ENCODE results near the gene SPSB2.

Gene SPSB2

DNA sequence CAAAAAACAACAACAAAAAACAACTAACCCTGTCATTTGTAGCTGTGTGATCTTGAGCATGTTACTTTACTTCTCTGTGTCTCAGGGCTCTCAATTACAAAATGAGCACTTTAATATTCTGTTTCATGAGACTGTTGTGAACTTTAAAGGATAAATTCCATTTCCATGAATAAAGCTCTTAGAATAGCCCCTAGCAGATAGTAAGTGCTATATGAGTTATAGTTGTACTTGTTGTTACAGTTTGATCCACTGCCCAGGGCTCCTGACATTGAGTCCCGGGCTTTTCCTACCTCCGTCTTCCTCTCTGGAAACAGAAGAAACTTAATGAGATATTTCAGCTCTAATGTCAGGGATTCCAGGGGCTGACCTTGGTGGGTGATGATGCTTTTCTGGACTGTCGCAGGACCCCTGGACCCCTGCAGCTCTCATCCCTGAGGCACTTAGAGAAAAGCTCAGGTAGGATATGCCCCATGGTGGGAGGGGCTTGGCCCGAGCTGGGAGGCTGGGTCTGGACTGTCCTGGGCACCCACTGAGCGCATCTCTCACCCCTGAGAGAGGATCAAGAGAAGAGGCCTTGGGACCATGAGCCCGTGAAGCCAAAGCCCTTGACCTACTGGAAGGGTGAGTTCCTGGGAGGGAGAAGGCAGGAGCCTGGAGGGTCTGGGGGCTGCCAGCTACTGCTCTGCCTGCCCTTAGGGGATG, 39.8 kb downstream of the SPSB2 start:
- Histone ChIP-seq H3K4me3 (ENCODE audit: low read depth in 1 of 2, low read length in 2 of 2) (no peak overlapping the region), H3K27ac (ENCODE audit: low read depth, low read length) (no peak overlapping the region), H3K36me3 (ENCODE audit: insufficient read depth, low read length) (peaks cover 31% of the 10 kb centered on the region), H3K4me1 (ENCODE audit: insufficient read depth, low read length) (peaks cover 7% of the 10 kb centered on the region), H3K9me3 (ENCODE audit: low read length) (no peaks in the 10 kb centered on the region), H3K9ac (ENCODE audit: low read length) (no peak overlapping the region), H3K27me3 (ENCODE audit: control insufficient read depth in 1 of 2, insufficient read depth in 2 of 2, low read length in 2 of 2) (no peaks in the 10 kb centered on the region)

DNA sequence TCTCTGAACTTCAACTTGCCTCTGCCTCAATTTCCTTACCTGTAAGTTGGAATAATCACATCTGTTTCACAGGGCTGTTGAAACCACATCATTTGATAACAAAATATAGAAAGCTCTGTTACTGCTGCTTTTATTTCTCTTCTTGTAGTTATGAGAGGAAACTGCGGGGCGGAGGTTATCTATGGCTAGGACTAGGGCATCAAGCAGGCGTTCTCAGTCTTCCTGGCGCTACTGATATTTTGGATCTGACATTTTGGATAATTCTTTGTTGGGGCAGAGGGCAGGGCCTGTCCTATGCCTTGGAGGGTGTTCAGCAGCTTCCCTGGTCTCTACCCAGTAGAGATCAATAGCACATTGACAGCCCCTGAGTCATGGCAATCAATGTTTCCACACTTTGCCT, 41.0 kb downstream of the SPSB2 start:
- no peak overlapping the region for H3K9ac ChIP-seq (ENCODE audit: low read length)
- peaks cover 22% of the 10 kb centered on the region for H3K36me3 ChIP-seq (ENCODE audit: insufficient read depth, low read length)
- no peaks in the 10 kb centered on the region for H3K9me3 ChIP-seq (ENCODE audit: low read length)
- no peak overlapping the region for H3K27ac ChIP-seq (ENCODE audit: low read depth, low read length)
- peaks cover 13% of the 10 kb centered on the region for H3K4me1 ChIP-seq (ENCODE audit: insufficient read depth, low read length)
- no peak overlapping the region for H3K4me3 ChIP-seq (ENCODE audit: low read depth in 1 of 2, low read length in 2 of 2)
- no peaks in the 10 kb centered on the region for H3K27me3 ChIP-seq (ENCODE audit: control insufficient read depth in 1 of 2, insufficient read depth in 2 of 2, low read length in 2 of 2)

DNA sequence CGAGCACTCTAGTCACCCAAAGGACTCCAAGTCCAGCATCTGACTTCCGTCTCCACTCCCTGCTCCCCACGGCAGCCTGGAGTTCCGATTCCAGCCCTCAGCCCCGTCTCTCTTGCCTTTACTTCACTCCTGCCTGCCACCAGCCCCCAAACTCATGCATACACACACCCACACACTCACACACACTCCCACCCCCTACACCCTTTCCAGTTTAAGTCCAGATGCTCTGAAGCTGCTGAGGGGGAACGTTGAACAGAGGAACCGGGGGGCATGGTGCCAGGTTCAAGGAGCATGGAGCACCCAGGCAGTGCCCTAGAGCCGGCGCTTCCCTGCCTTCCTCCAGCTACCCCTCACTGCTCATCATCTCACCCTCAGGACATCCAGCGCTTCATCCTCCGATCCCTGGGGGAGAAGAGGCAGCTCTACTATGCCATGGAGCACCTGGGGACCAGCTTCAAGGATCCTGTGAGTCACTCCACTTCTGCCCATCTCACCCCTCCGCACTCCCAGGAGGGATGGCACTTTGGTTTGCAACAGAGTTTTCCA, 41.6 kb downstream of the SPSB2 start:
- Histone ChIP-seq H3K9ac (ENCODE audit: low read length) (no peak overlapping the region), H3K4me3 (ENCODE audit: low read depth in 1 of 2, low read length in 2 of 2) (no peak overlapping the region), H3K27me3 (ENCODE audit: control insufficient read depth in 1 of 2, insufficient read depth in 2 of 2, low read length in 2 of 2) (no peaks in the 10 kb centered on the region), H3K9me3 (ENCODE audit: low read length) (no peaks in the 10 kb centered on the region), H3K27ac (ENCODE audit: low read depth, low read length) (no peak overlapping the region), H3K4me1 (ENCODE audit: insufficient read depth, low read length) (peaks cover 18% of the 10 kb centered on the region), H3K36me3 (ENCODE audit: insufficient read depth, low read length) (peaks cover 19% of the 10 kb centered on the region)

DNA sequence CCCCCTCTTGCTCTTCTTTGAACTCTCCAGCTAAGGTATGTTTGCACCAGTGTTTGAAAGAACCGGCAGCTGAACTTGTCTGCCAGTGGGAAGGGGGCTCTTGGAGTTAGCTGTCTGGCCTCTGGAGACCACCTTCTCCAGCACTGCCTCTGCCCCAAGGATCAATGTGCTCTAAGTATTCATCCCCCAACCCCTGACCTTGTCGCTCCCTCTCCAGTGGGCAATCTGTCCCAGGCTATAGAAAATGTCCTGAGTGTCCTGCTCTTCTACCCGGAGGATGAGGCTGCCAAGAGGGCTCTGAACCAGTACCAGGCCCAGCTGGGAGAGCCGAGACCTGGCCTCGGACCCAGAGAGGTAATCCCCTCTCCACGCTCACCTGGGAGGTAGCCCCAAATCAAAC, 42.1 kb downstream of the SPSB2 start:
- Histone ChIP-seq H3K36me3 (ENCODE audit: insufficient read depth, low read length) (peaks cover 15% of the 10 kb centered on the region), H3K4me3 (ENCODE audit: low read depth in 1 of 2, low read length in 2 of 2) (no peak overlapping the region), H3K9ac (ENCODE audit: low read length) (no peak overlapping the region), H3K27ac (ENCODE audit: low read depth, low read length) (no peak overlapping the region), H3K4me1 (ENCODE audit: insufficient read depth, low read length) (peaks cover 18% of the 10 kb centered on the region), H3K27me3 (ENCODE audit: control insufficient read depth in 1 of 2, insufficient read depth in 2 of 2, low read length in 2 of 2) (no peaks in the 10 kb centered on the region), H3K9me3 (ENCODE audit: low read length) (no peaks in the 10 kb centered on the region)

DNA sequence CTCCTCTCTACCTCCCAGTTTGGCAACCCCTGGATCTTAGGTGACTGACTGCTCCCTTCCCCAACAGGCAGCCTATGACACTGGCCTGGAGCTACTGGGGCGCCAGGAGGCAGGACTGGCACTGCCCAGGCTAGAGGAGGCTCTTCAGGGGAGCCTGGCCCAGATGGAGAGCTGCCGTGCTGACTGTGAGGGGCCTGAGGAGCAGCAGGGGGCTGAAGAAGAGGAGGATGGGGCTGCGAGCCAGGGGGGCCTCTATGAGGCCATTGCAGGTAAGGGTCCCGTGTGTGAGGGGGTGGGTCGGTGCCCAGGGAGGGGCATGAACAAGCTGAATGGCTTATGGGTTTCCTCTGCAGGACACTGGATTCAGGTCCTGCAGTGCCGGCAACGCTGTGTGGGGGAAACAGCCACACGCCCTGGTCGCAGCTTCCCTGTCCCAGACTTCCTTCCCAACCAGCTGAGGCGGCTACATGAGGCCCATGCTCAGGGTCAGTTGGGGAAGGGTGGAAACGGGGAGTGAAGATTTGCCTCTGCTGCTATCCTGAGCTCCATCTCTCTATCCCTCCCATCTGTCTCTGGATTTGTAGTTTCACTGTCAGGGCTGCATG, 42.7 kb downstream of the SPSB2 start:
- H3K9ac ChIP-seq (ENCODE audit: low read length) = no peak overlapping the region
- no peaks in the 10 kb centered on the region for H3K27me3 ChIP-seq (ENCODE audit: control insufficient read depth in 1 of 2, insufficient read depth in 2 of 2, low read length in 2 of 2)
- peaks cover 15% of the 10 kb centered on the region for H3K36me3 ChIP-seq (ENCODE audit: insufficient read depth, low read length)
- peaks cover 23% of the 10 kb centered on the region for H3K4me1 ChIP-seq (ENCODE audit: insufficient read depth, low read length)
- H3K4me3 ChIP-seq (ENCODE audit: low read depth in 1 of 2, low read length in 2 of 2) = no peak overlapping the region
- H3K27ac ChIP-seq (ENCODE audit: low read depth, low read length) = no peak overlapping the region
- no peaks in the 10 kb centered on the region for H3K9me3 ChIP-seq (ENCODE audit: low read length)

DNA sequence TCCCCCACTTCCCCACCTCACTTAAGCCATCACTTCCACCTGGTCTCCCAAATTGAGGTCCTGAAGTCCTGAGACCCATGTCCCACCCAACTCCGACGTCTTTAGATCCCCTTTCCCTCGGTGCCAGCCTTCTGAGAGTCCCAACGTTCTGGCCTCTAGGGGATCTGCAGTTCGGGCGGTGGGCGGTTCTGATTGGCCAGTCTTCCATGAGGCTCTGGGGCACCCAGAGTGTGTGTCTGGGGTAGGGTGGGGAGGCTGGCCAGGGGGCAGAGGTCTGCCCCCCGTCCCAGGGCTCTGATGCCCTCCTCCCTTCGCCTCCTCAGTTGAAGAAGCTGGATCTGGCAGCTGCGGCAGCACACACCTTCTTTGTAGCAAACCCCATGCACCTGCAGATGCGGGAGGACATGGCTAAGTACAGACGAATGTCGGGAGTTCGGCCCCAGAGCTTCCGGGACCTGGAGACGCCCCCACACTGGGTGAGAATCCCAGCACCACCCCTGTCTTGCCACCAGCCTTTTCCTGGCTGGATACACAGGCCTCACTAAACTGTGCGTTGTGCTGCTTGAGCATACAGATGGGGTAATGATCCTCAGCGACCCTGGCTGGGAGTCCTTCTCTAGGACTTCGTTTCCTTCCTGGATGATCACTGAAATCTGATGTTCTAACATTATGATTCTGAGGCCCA, 43.4 kb downstream of the SPSB2 start:
- peak overlapping the region; percentile 84 to 87 for H3K4me3 ChIP-seq (ENCODE audit: low read depth in 1 of 2, low read length in 2 of 2)
- H3K9me3 ChIP-seq (ENCODE audit: low read length) = no peaks in the 10 kb centered on the region
- H3K27ac ChIP-seq (ENCODE audit: low read depth, low read length) = peak overlapping the region; percentile 85
- peaks cover 15% of the 10 kb centered on the region for H3K36me3 ChIP-seq (ENCODE audit: insufficient read depth, low read length)
- H3K27me3 ChIP-seq (ENCODE audit: control insufficient read depth in 1 of 2, insufficient read depth in 2 of 2, low read length in 2 of 2) = no peaks in the 10 kb centered on the region
- H3K4me1 ChIP-seq (ENCODE audit: insufficient read depth, low read length) = peaks cover 29% of the 10 kb centered on the region
- H3K9ac ChIP-seq (ENCODE audit: low read length) = peak overlapping the region; percentile 76

DNA sequence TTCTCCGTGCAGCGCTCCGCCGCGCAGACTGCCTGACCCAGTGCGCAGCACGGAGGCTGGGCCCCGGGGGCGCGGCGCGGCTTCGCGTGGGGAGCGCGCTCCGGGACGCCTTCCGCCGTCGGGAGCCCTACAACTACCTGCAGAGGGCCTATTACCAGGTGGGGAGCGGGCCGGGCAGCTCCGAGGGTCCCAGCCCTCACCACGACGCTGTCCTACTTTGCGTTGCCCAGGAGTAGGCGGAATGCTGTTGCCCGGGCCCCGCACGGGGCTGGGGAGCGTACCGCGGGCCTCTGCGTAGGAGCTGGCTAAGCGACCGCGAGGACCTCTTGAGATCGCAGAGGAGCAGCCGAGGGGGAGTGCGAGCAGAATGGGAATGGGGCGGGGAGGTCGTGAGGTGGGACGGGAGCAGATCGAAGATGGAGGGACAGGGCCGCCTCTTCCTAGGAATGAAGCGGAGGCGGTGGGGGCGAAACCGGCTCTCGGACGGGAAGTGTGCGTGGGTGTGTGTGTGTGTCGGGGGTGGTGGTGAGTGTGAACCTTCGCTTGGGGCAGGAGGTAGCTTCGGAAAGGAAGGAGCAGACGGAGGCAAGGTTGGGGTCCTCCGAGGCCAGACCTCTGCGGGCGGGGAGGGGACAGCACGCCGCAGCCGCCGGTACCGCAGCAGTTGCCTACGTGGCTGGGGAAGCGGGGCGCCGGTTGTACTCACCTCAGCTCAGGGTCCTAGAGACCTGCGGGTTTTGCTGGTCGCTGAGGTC, 44.1 kb downstream of the SPSB2 start:
- Histone ChIP-seq H3K4me3 (ENCODE audit: low read depth in 1 of 2, low read length in 2 of 2) (peak overlapping the region; percentile 84 to 87), H3K27ac (ENCODE audit: low read depth, low read length) (peak overlapping the region; percentile 85), H3K9me3 (ENCODE audit: low read length) (no peaks in the 10 kb centered on the region), H3K36me3 (ENCODE audit: insufficient read depth, low read length) (peaks cover 15% of the 10 kb centered on the region), H3K27me3 (ENCODE audit: control insufficient read depth in 1 of 2, insufficient read depth in 2 of 2, low read length in 2 of 2) (no peaks in the 10 kb centered on the region), H3K4me1 (ENCODE audit: insufficient read depth, low read length) (peaks cover 29% of the 10 kb centered on the region), H3K9ac (ENCODE audit: low read length) (peak overlapping the region; percentile 76)

DNA sequence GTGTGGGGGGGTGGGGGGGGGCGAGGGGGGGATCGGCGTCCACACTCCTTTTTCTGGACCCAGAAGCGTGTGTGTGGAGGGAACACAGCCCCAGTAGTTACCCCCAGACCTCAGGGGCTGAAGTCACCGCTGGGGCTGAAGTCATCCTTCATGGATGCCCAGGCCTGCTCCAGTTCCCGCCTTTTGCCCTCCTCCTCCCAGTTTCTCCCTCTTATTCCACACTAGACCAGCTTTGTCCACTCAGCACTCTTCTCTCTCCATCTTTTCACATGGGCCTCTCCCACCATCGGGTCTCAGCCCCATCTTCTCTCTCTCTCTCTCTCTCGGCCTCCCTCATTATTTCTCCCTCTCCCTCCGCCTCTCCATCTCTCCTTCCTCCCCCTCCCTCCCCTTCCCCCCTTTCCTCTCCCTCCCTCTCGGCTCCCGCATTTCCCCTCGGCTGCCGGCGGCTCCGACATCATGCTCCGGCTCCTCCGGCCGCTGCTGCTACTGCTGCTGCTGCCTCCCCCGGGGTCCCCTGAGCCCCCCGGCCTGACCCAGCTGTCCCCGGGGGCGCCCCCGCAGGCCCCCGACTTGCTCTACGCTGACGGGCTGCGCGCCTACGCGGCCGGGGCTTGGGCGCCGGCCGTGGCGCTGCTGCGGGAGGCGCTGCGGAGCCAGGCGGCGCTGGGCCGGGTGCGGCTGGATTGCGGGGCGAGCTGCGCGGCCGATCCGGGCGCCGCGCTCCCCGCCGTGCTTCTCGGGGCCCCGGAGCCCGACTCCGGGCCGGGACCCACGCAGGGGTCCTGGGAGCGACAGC, 44.9 kb downstream of the SPSB2 start, which contains the start of gene P3H3:
TSS of gene P3H3 (plus strand) at position 426 of the 799 bp plus-strand sequence. CDS start at position 460, 34 bp downstream.
- Histone ChIP-seq H3K27me3 (ENCODE audit: control insufficient read depth in 1 of 2, insufficient read depth in 2 of 2, low read length in 2 of 2) (no peaks in the 10 kb centered on the region), H3K27ac (ENCODE audit: low read depth, low read length) (peak within 1 kb of the TSS; percentile 85), H3K9ac (ENCODE audit: low read length) (peak within 1 kb of the TSS; percentile 76), H3K4me1 (ENCODE audit: insufficient read depth, low read length) (peaks cover 29% of the 10 kb centered on the region), H3K36me3 (ENCODE audit: insufficient read depth, low read length) (peaks cover 9% of the 10 kb centered on the region), H3K9me3 (ENCODE audit: low read length) (no peaks in the 10 kb centered on the region), H3K4me3 (ENCODE audit: low read depth in 1 of 2, low read length in 2 of 2) (peak within 1 kb of the TSS; percentile 84 to 87)

DNA sequence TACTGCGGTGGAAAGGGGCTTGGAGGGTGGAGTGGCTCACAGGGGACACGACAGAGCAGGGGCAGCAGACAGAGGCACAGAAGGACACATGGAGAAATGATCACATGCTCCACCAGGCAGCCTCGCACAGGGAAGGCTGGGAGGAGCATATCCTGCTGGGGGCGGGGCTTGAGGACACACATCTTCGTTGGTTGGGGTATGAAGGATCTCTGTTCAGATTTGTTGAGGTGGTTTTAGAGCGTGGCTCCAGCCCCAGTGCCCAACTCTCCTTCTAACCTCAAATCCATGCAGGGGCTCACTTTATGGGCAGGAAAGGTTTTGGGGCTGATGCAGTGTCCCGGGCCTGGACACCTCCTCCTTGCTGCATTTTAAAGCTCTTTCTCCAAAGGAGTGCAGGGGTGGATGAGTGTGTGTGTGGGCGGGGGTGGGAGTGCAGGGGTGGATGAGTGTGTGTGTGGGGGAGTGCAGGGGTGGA, 45.6 kb downstream of the SPSB2 start:
- Histone ChIP-seq H3K36me3 (ENCODE audit: insufficient read depth, low read length) (peaks cover 6% of the 10 kb centered on the region), H3K9me3 (ENCODE audit: low read length) (no peaks in the 10 kb centered on the region), H3K4me3 (ENCODE audit: low read depth in 1 of 2, low read length in 2 of 2) (peak overlapping the region in 1 of 2 donors; percentile 14), H3K4me1 (ENCODE audit: insufficient read depth, low read length) (peaks cover 29% of the 10 kb centered on the region), H3K27ac (ENCODE audit: low read depth, low read length) (peak overlapping the region; percentile 78), H3K27me3 (ENCODE audit: control insufficient read depth in 1 of 2, insufficient read depth in 2 of 2, low read length in 2 of 2) (no peaks in the 10 kb centered on the region), H3K9ac (ENCODE audit: low read length) (peak overlapping the region; percentile 0)

DNA sequence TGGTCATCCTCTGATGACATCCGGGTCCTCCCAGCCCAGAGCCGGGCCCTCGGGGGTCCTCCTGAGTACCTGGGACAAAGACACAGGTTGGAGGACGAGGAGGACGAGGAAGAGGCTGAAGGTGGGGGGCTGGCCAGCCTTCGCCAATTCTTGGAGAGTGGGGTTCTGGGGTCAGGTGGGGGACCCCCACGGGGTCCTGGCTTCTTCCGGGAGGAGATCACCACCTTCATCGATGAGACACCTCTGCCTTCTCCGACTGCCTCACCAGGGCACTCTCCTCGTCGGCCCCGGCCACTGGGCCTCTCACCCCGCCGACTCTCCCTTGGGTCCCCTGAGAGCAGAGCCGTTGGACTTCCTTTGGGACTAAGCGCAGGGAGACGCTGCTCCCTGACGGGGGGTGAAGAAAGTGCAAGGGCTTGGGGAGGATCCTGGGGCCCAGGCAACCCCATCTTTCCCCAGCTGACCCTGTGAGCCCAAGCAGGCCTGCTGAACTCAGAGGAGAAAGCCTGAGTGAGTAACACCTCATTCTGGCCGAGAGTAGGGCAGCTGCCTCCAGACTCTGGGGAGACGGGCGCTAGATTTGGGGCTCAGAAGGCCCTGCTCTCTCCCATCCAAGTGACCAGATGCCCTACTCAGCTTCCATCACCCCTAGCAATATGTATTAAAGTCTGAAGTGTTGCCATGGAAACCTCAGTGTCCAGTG, 46.2 kb downstream of the SPSB2 start:
- Histone ChIP-seq H3K9me3 (ENCODE audit: low read length) (no peaks in the 10 kb centered on the region), H3K4me3 (ENCODE audit: low read depth in 1 of 2, low read length in 2 of 2) (peak overlapping the region in 1 of 2 donors; percentile 14), H3K36me3 (ENCODE audit: insufficient read depth, low read length) (peaks cover 5% of the 10 kb centered on the region), H3K27ac (ENCODE audit: low read depth, low read length) (peak overlapping the region; percentile 78), H3K4me1 (ENCODE audit: insufficient read depth, low read length) (peaks cover 35% of the 10 kb centered on the region), H3K9ac (ENCODE audit: low read length) (peak overlapping the region; percentile 0), H3K27me3 (ENCODE audit: control insufficient read depth in 1 of 2, insufficient read depth in 2 of 2, low read length in 2 of 2) (no peaks in the 10 kb centered on the region)
